Measurements from ENCODE around the gene MT3. TPM values are rescaled to one million over a fixed set of nuclear protein-coding genes. Genes with fewer than 3 reads are reported as not detected.
"Not testable (repeated sequence)": the region's sequence is repeated elsewhere in the genome, so short reads cannot be mapped to it uniquely, and the experiment has no call there.

MT3 gene
- polyA plus RNA-seq, 1 donor: 19.1 TPM

DNA sequence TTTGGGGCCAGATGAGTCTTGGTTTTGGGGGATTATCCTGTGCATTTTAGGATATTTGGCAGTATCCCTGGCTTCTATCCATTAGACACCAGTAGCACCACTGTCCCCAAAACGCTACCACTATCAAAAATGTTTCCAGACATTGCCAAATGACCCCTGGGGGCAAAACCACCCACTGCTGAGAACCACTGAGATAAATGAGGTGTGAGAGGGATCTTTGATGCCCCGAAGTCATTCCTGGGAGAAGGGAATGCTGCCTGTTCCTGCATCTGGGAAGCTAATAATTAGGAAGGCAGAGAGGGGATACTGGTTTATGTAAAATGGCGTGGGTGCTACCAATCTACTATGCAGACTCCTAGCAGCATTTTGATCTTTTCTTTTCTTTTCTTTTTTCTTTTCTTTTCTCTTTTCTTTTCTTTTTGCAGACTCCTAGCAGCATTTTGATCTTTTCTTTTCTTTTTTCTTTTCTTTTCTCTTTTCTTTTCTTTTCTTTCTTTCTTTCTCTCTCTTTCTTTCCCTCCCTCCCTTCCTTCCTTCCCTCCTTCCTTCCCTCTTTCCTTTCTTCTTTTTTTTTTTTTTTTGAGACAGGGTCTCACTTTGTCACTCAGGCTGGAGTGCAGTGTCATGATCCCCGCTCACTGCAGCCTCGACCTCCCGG, 8.8 kb upstream of the MT3 start:
- DNase-seq (ENCODE audit: low read depth): no peak

DNA sequence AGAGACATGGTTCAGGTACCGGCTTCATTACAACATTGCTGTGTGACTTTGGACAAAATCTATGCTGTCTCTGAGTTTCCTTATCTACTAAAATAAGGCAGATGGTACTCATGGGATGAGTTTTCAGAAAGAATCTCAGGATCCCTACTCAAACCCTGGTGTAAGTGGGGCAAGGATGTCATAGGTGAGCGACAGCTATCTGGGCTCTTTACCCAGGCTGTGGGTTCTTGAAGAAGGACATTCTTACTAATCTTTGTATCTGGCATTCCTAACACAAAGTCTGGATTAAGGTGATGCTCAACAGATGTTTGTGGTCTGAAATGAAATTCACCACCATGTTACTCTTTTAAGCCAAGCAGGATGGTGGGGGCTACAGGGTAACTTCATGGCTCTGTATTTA, 6.4 kb upstream of the MT3 start:
- not testable (repeated sequence) for DNase-seq (ENCODE audit: low read depth)

DNA sequence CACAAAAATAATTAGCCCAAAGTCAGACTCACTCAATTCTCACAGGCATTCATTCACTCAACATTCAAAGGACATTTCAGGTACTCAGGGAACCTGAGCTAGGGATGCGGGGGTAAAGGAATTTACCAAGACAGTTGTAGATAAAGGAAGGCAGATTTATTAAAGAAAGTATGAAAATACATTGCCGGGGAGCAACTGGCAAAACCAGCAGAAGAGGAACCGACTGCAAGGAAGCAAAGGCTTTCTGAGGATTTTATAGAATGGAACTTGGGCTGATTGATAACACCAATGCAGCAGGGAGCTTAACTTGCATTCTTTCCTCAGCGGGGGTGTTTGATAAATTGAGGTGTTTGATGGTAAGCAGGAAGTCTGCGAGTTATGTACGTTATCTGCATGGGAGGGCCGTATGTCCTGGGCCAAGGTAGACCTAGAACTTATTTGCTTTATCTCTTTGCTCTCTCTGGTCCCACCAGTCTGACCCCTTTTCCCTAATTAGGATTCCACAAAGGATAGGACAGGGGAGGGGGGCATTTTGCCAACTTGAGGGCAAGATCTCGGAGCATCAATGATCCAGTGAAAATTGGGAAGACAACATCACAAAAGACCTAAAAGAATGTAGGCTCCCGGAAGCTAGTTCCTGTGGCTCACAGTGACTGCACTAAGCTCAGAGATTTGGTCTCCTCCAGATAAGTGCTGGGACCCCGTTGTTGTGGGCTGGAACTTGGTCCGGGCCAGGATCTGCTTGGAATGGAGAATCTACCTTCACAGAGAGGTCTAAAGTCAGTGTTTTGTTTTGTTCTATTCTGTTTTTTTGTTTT, 5.8 kb upstream of the MT3 start:
- DNase-seq (ENCODE audit: low read depth): no peak

DNA sequence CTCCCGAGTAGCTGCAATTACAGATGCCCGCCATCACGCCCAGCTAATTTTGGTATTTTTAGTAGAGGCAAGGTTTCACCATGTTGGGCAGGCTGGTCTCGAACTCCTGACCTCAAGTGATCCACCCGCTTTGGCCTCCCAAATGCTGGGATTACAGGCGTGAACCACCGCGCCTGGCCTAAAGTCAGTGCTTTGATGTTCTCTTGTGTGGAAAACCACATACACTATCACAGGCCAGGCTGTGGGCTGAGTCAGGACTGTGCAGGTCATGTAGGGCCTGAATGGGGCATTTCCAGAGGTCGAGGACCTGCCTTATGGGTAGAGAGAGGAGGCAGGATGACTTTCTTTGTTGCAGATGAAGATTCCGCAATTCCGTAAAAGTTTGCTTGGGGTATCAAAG, 5.1 kb upstream of the MT3 start:
- no peak for DNase-seq (ENCODE audit: low read depth)

DNA sequence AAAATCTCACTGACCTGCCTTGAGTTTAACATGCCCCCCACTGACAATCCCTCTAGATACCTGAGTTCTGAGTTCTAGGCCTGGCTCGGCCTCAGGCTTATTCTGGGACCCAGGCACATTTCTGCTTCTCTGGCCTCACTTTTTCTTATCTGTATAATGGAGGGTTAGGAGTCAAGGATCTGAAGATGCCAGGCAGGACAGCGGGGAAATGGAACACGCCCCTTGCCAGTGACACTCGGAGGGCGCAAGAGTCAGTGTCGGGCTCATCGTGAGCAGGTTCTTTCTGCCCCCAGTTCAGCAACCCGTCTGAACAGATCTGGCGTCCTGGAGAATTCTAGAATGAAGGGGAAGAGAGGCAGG, 567 bp upstream of the MT3 start:
- DNase-seq (ENCODE audit: low read depth): no peak

DNA sequence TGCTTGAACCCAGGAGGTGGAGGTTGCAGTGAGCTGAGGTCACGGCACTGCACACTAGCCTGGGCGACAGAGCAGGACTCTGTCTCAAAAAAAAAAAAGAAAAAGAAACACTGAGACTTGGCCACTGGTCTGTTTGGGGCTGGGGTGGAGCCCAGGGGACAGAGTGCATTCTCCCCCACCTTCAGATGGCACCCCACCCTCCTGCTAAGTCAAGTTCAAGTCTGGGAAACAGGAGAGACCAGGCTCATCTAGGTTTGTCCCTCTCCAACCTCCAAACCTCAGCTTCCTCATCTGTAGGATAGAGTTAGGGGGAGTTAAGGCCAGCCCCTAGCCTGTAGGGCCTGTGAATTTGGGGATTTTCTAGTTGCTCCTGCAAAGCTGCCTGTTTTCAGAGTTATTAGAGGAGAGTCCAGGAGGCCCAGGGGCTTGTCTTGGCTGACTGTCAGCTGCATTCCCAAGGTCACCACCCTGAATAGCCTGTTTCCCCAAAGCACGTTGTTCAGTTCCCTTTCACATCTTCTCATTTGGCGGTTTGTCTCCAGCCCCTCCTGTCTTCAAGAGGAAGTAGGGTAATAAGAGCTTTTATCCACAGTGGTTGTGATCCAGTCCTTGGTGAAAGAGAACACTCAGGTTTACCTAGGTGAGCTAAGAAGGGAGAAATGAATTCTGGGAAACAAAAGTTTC, 2.2 kb downstream of the MT3 start:
- DNase-seq (ENCODE audit: low read depth): no peak

DNA sequence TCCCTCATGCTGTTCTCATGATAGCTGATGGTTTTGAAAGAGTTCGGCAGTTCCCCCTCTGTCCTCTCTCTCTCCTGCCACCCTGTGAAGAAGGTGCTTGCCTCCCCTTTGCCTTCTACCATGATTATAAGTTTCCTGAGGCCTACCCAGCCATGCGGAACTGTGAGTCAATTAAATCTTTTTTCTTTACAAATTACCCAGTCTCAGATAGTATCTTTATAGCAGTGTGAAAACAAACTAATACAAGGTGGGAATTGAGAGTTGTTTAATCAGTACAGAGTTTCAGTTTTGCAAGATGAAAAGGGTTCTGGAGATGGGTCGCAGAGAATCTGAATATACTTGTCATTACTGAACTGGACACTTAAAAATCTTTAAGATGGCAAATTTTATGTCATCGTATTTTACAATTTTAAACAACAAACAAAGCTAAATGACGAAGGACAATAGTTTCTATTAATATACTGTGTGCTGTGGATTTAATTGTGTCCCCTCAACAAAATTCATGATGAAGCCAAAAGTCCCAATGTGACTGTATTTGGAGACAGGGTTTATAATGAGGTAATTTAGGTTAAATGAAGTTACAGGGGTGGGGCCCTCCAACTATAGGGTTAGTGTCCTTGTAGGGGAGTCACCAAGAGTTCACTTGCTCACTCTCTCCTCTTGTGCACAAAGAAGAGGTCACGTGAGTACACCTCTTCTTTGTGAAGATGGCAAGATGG, 4.4 kb downstream of the MT3 start:
- no peak for DNase-seq (ENCODE audit: low read depth)

DNA sequence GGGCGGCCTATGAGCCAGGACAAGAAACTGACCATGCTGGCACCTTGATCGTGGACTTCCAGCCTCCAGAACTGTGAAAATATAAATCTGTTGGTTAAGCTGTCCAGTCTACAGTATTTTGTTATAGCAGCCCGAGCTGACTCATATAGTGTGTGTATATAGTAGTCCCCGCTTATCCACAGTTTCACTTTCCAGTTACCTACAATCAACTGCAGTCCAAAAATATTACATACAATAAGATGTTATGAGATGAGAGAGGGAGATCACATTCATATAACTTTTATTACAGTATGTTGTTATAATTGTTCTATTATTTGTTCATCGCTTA, 4.9 kb downstream of the MT3 start:
- no peak for DNase-seq (ENCODE audit: low read depth)

DNA sequence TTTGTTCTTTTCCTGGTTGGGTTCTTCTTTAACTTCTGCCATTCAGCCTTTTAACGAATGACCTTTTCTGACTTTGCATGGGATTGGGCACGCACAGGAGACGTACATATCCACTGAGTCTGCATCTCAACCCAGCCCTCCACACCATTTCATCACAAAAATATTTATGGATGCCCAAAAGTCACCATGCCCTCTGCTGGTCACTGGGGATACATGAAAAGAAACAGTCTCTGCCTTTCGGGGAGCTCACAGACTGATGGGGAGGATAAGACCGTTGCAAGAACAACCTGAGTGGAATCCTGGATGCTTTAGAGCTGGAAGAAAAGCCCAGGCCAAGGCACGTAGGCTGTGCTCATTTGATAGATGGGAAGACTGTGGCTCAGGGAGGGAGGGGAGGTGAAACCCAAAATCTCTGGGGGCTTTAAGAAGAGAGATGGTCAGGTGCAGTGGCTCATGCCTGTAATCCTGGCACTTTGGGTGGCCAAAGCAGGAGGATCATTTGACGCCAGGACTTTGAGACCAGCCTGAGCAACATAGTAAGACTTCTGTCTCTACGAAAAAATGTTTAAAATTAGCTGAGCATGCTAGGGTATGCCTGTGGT, 11.2 kb downstream of the MT3 start:
- no peak for DNase-seq (ENCODE audit: low read depth)

DNA sequence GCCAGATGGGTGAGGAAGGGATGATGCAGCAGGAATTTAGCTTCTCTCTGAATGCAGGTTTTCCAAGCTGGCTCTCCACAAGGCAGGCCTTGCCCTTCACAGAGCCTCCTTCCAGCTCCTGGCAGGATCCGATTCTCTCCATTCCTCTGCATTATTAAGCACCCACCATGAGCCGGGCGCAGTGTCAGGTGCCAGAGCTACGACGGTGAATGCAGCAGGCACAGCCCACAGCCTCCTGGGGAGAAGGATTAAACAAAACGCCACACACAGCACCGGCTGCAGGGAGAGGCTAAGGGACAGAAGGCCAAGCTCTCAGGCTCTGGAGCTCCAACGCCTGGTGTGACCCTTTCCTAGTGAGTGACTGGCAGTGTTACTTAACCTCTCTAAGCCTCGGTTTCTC, 12.0 kb downstream of the MT3 start:
- no peak for DNase-seq (ENCODE audit: low read depth)

DNA sequence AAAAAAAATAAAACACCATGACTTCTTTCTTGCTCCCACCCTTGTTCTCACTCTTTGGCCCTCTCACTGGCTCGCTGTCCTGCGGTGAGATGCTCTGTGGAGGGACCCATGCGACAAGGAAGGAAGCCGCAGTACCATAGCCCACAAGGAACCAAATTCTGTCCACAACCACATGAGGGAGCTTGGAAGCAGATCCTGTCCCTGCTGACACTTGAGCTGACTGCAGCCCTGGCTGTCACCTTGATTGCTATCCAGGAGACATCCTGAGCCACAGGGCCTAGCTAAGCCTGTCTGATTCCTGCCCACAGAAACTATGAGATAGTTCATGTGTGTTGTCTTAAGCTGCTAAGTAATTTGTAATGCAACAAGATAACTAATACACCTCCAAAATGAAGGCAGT, 14.3 kb downstream of the MT3 start:
- no peak for DNase-seq (ENCODE audit: low read depth)

DNA sequence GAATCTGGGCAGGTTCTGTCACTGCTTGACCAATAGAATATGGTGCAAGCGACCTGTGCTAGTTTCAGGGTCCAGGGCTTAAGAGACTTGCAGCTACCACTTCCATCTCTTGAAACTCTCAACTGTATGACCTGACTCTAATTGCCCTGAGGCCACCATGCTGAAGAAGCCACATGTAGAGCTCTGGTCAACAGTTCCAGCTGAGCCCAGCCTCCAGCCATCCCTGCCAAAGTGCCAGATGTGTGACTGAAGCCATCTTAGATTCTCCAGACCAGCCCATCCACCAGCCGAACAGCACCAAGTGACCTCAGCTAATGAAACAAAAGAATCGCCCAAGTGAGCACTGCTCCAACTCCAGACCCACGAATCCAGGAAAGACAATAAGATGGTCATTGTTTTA, 15.6 kb downstream of the MT3 start:
- no peak for DNase-seq (ENCODE audit: low read depth)

DNA sequence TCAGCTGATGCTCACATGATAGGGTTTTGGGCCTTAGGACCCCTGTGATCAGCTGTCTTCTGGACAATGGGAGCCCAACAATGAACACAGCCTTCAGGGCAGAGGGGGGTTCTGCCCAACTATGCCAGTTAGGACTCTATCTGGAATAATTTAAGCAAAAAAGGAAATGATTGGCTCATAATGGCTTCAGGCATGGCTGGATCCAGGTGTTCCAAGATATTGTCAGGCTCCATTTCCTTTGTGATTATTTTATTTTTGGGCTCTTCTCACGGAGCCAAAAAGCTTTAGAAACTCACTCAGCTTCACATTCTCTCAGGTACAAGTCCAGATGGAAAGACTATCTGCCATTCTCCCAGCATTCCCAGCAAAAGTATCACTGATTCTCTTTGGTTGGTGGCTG, 16.1 kb downstream of the MT3 start:
- no peak for DNase-seq (ENCODE audit: low read depth)

DNA sequence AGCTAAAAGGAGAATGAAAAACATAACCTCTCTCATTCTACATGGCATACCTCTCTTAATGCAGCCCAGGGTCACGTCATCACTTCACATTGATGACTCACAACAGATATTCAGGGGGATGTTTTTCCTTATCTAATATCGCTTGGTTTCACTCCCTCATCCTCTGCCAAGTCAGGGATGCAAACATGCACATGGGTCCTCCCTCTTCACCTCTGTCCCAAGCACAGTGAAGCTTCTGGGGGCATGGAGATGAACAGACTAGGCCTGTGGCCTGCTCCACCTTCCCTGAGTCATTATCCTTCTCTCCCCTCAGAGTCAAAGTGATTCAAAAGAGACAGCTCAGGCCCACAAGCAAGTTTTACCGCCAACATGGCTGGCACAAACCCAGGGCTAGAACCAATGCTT, 16.7 kb downstream of the MT3 start:
- DNase-seq (ENCODE audit: low read depth): no peak

DNA sequence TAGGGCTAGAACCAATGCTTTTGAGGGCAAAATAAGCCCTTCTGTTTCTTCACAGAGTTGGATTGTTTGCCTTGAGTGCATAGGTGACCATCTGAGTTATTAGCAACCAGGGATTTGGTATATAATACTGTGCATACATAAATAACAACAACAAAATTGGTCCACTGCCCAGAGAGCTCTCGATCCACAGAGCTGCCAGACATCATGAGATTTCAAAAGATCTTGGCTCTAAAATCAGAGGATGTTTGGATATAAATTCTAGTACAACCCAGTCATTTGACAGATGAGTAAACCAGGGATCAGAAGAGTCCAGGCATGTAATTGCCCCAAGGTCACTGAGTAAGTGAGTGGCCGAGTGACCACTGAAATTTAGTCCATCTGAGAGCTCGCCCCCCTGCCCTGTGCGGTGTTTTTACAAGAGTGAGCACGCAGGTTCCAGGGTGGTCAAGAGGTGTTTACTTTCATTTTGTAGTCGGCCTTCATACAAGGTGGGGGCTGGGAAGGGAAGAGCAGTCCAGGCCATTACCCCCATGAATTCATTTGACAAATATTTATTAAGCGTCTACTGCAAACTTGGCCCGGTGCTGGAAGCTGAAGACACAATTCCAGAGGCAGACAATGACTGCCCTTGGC, 17.3 kb downstream of the MT3 start:
- no peak for DNase-seq (ENCODE audit: low read depth)

DNA sequence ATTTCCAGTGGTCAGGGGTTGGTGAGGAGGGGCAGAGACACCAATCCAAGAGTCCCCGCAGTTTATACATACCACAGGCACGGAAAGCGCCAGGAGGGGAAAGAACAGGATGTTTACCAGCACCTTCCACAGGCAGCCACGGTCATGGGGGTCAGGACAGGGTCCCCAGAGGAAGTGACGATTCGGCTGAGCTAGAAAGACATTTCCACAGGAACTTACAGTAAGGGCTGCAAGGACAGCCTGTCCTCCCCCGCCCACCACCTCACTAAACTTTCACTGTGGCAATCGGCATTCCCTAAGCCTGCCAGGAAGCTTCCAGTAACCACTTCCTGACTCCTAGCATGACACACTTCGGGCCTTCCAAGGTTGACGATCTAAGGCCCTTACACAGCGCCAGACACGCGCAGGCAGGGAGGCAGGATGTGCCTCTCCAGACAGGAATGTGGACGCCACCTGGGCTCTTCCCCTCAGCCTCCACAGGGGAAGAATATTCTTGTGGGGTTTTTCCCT, 17.8 kb downstream of the MT3 start:
- DNase-seq (ENCODE audit: low read depth): no peak

DNA sequence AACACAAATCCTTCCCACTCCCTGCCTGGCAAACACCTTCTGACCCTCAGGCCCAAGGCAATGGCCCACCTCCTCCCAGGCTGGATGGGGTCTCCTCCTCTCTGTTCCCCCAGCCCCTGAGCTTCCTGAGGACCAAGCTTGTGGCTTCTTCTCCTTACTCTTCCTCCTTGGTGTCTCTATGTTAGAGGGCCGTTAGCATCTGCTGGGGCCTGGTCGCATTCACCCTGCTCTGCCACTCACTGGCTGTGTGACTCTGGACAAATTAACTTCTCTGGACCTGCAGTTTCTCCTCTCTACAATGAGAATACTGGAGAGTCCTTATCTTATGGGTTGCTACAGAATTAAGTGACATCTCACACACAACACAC, 18.3 kb downstream of the MT3 start:
- no peak for DNase-seq (ENCODE audit: low read depth)

DNA sequence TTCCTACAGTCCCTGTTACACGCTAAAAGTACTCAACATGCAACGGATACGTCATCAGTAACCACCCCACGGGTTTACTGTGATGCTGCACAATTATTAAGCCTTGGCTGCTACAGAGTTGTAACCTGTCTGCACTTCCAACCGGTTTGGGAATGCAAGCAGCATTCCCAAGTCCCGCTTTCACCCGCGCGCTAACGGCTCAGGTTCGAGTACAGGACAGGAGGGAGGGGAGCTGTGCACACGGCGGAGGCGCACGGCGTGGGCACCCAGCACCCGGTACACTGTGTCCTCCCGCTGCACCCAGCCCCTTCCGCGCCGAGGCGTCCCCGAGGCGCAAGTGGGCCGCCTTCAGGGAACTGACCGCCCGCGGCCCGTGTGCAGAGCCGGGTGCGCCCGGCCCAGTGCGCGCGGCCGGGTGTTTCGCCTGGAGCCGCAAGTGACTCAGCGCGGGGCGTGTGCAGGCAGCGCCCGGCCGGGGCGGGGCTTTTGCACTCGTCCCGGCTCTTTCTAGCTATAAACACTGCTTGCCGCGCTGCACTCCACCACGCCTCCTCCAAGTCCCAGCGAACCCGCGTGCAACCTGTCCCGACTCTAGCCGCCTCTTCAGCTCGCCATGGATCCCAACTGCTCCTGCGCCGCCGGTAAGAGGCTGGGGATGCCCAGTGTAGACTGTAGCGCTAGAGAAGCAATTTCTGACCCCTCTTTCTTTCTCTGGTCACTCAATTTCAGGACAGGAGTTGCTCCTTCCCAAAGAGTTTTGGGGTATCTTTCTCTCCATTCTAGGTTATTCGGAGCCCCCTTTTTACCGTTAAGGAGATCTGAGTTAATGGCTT, 18.9 kb downstream of the MT3 start, which contains the start of gene MT2A:
TSS of gene MT2A (plus strand) at position 542 of the 833 bp plus-strand sequence. CDS start at position 614, 72 bp downstream.
- DNase-seq (ENCODE audit: low read depth): peak; percentile 77

DNA sequence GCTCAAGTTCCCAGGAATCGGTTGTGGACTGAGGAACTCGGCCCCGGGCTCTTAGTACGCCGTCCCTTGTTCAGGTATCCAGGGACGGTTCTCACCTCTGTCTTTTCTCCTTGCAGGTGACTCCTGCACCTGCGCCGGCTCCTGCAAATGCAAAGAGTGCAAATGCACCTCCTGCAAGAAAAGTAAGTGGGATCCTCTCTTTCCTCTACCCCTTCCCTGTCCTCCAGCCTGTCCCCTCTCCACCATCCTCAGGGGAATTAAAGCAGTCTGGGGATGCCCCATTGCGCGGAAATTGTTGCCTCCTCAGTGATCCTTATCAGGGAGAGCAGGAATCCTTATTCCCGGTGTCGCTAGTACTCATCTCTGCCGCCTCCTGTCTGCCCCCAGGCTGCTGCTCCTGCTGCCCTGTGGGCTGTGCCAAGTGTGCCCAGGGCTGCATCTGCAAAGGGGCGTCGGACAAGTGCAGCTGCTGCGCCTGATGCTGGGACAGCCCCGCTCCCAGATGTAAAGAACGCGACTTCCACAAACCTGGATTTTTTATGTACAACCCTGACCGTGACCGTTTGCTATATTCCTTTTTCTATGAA, 19.6 kb downstream of the MT3 start:
- no peak for DNase-seq (ENCODE audit: low read depth)

DNA sequence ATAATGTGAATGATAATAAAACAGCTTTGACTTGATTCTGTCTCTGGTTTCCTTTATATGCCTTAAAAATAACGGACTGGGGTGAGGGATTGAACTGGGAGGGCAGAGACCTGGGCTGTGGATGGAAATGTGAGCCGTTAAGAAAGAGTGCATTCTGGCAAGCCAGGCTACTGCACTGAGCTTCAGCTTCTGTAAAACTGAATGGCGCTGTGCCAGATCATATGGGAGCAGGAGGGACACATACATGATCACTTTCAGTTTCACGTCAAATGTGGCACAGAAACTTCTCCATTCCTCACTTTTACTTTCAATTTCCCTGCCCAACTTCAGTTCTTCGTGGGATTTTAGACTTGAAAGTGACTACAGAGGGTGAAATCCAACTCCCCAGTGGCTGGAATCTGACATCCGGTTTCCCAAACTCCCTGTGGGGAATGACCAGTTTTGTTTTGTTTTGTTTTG, 20.2 kb downstream of the MT3 start:
- peak; percentile 70 for DNase-seq (ENCODE audit: low read depth)

All from forelimb muscle (tissue), 1 donor.